ENCODE measurements around the gene CSTF1.

Gene CSTF1

DNA sequence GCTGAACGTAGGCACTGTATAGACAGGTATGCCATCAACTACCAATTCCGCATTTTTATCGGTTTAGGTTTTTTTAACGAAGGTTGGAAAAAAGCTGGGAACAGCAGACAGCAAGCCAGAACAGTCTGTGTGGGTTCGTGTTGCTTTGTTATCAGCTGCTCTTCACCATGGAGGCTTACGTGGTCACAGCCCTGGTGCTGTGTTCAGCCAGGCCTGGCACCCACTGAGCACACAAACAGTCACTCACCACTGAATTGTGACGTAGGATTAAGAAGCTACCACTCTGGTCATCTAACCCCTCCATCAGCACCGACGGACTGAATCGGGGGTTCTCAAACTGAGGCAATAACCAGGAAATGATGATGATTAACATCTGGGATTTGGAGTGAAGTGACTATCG lies 20.5 kb upstream of the CSTF1 start:
- no peaks in the 10 kb centered on the region for H3K9me3 ChIP-seq (ENCODE audit: control insufficient read depth, insufficient read depth, low read depth, low read length)
- H3K27me3 ChIP-seq (ENCODE audit: control insufficient read depth, insufficient read depth, low read length): no peaks in the 10 kb centered on the region
- H3K4me3 ChIP-seq (ENCODE audit: low read depth, low read length): no peak overlapping the region
- no peak overlapping the region for H3K27ac ChIP-seq (ENCODE audit: low read depth, low read length)
- H3K9ac ChIP-seq (ENCODE audit: low read length): no peak overlapping the region
- H3K4me1 ChIP-seq (ENCODE audit: control insufficient read depth, insufficient read depth, low read length): no peaks in the 10 kb centered on the region
- peaks cover 90% of the 10 kb centered on the region for H3K36me3 ChIP-seq (ENCODE audit: control insufficient read depth, insufficient read depth, low read length)

DNA sequence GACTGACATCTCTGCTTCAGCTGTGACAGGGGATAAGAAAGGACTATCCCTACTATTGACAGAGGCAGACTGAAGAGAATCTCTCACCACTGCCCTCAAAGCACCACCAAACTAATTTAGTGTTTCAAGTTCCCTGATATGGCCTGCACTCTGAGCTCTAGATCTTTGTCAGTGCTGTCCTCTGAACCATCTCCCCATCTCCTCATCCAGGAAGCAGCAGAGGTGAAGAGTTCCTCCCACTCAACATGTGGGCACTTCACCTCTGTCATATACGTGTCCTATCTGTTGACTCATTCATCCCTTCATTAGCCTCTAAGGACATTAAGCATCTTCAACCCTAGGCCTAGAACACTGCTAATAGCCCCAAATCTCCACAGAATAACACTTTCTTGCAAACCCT lies 19.6 kb upstream of the CSTF1 start:
- Histone ChIP-seq H3K9me3 (ENCODE audit: control insufficient read depth, insufficient read depth, low read depth, low read length) (no peaks in the 10 kb centered on the region), H3K27ac (ENCODE audit: low read depth, low read length) (no peak overlapping the region), H3K4me3 (ENCODE audit: low read depth, low read length) (no peak overlapping the region), H3K36me3 (ENCODE audit: control insufficient read depth, insufficient read depth, low read length) (peaks cover 91% of the 10 kb centered on the region), H3K27me3 (ENCODE audit: control insufficient read depth, insufficient read depth, low read length) (no peaks in the 10 kb centered on the region), H3K9ac (ENCODE audit: low read length) (no peak overlapping the region), H3K4me1 (ENCODE audit: control insufficient read depth, insufficient read depth, low read length) (no peaks in the 10 kb centered on the region)

DNA sequence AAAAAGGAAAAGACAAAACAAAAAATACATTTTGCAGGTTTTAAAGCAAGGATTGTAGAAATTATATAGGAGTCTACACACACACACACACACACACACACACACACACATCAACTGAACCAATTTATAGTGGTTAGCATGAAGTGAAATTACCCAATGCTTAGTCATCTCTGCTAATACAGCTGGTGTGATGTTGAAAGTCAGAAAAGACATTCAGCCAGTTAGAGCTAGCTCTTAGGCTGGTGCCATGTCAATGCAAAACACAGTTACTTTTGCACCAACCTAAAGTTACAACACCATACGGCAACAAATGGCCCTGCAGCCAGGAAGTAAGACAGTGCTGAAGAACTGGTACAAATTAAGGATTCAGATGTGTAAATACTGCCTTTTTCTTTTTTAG lies 18.5 kb upstream of the CSTF1 start:
- H3K4me1 ChIP-seq (ENCODE audit: control insufficient read depth, insufficient read depth, low read length): no peaks in the 10 kb centered on the region
- peaks cover 96% of the 10 kb centered on the region for H3K36me3 ChIP-seq (ENCODE audit: control insufficient read depth, insufficient read depth, low read length)
- no peak overlapping the region for H3K27ac ChIP-seq (ENCODE audit: low read depth, low read length)
- H3K9me3 ChIP-seq (ENCODE audit: control insufficient read depth, insufficient read depth, low read depth, low read length): no peaks in the 10 kb centered on the region
- no peak overlapping the region for H3K4me3 ChIP-seq (ENCODE audit: low read depth, low read length)
- H3K27me3 ChIP-seq (ENCODE audit: control insufficient read depth, insufficient read depth, low read length): no peaks in the 10 kb centered on the region
- no peak overlapping the region for H3K9ac ChIP-seq (ENCODE audit: low read length)

DNA sequence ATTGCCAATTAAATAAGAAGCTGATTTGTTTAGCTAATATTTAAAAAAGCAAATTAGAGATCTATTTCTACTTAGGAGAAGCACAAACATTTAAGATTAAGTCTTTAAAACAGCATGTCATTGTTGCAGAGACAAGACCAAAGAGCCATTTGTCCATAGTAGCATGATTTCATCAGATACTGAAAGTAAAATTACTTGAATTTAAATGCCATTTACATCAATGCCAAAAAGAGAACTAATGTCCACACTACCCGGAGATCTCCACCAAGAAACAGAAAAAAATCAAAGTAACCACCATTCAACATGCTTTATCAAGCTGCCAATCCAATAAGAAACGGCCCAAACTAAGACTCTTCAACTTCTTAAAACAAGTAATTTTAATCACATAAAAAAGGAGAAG lies 16.1 kb upstream of the CSTF1 start:
- Histone ChIP-seq H3K4me1 (ENCODE audit: control insufficient read depth, insufficient read depth, low read length) (no peaks in the 10 kb centered on the region), H3K27ac (ENCODE audit: low read depth, low read length) (no peak overlapping the region), H3K27me3 (ENCODE audit: control insufficient read depth, insufficient read depth, low read length) (no peaks in the 10 kb centered on the region), H3K4me3 (ENCODE audit: low read depth, low read length) (no peak overlapping the region), H3K36me3 (ENCODE audit: control insufficient read depth, insufficient read depth, low read length) (peaks cover 97% of the 10 kb centered on the region), H3K9me3 (ENCODE audit: control insufficient read depth, insufficient read depth, low read depth, low read length) (no peaks in the 10 kb centered on the region), H3K9ac (ENCODE audit: low read length) (no peak overlapping the region)

DNA sequence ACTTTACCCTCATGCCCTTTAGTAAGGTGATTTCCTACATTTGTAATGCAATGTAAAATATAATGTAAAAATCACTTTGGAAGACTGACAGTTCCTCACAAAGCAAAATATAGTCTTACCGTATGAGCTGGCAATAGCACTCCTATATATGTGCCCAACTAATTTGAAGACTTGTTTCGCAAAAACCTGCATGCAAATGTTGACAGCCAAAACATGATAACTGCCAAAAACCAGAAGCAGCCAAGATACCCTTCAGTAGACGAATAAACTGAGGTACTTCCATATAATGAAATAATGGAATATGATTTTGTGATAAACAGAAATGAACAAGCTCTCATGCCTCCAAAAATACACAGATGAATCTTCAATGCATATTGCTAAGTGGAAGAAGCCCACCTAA lies 14.1 kb upstream of the CSTF1 start:
- no peaks in the 10 kb centered on the region for H3K27me3 ChIP-seq (ENCODE audit: control insufficient read depth, insufficient read depth, low read length)
- no peak overlapping the region for H3K27ac ChIP-seq (ENCODE audit: low read depth, low read length)
- H3K4me3 ChIP-seq (ENCODE audit: low read depth, low read length): no peak overlapping the region
- H3K4me1 ChIP-seq (ENCODE audit: control insufficient read depth, insufficient read depth, low read length): peaks cover 7% of the 10 kb centered on the region; the same call in 1 of the 2 replicates
- no peaks in the 10 kb centered on the region for H3K9me3 ChIP-seq (ENCODE audit: control insufficient read depth, insufficient read depth, low read depth, low read length)
- peaks cover 97% of the 10 kb centered on the region for H3K36me3 ChIP-seq (ENCODE audit: control insufficient read depth, insufficient read depth, low read length)
- H3K9ac ChIP-seq (ENCODE audit: low read length): no peak overlapping the region

DNA sequence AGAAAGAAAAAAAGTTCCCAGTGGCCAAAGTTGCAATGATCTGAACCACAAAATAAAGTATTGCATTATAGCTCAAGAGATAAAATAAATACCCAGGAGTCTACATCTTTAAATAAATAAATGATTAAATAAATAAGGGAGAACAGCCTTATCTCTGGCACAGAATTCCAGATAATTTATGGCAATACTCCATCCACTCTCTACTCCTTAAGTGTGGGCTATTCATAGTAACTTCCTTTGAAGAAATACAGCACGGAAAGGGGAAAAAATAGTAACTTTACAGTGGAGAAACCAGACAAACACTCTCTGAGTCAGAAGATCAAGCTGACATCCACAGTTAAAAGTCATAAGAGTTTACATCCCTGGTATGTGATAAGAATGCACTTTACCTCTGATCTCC lies 12.1 kb upstream of the CSTF1 start:
- Histone ChIP-seq H3K9ac (ENCODE audit: low read length) (no peak overlapping the region), H3K36me3 (ENCODE audit: control insufficient read depth, insufficient read depth, low read length) (peaks cover 98% of the 10 kb centered on the region), H3K9me3 (ENCODE audit: control insufficient read depth, insufficient read depth, low read depth, low read length) (no peaks in the 10 kb centered on the region), H3K27ac (ENCODE audit: low read depth, low read length) (no peak overlapping the region), H3K27me3 (ENCODE audit: control insufficient read depth, insufficient read depth, low read length) (no peaks in the 10 kb centered on the region), H3K4me3 (ENCODE audit: low read depth, low read length) (no peak overlapping the region), H3K4me1 (ENCODE audit: control insufficient read depth, insufficient read depth, low read length) (peaks cover 8% of the 10 kb centered on the region; the same call in 1 of the 2 replicates)

DNA sequence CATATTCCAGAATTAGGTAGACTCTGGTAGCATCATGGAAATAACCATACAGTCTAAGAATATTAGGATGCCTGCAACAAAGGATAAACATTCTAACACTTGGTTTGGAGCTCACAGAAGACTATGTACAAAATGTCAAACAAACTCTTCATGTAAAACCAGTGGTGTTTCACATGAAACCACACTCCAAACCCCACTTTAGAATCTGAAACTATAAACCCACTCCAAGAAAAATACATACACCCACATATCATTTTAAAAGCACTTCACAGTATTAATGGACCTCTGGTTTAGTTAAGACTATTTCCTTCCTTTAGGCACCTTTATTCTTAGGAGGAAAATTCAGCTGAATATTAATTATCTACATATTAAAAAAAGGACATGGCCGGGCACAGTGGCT lies 10.9 kb upstream of the CSTF1 start:
- no peak overlapping the region for H3K4me3 ChIP-seq (ENCODE audit: low read depth, low read length)
- H3K27ac ChIP-seq (ENCODE audit: low read depth, low read length): no peak overlapping the region
- no peaks in the 10 kb centered on the region for H3K9me3 ChIP-seq (ENCODE audit: control insufficient read depth, insufficient read depth, low read depth, low read length)
- peaks cover 97% of the 10 kb centered on the region for H3K36me3 ChIP-seq (ENCODE audit: control insufficient read depth, insufficient read depth, low read length)
- no peak overlapping the region for H3K9ac ChIP-seq (ENCODE audit: low read length)
- H3K27me3 ChIP-seq (ENCODE audit: control insufficient read depth, insufficient read depth, low read length): no peaks in the 10 kb centered on the region
- peaks cover 8% of the 10 kb centered on the region; the same call in 1 of the 2 replicates for H3K4me1 ChIP-seq (ENCODE audit: control insufficient read depth, insufficient read depth, low read length)

DNA sequence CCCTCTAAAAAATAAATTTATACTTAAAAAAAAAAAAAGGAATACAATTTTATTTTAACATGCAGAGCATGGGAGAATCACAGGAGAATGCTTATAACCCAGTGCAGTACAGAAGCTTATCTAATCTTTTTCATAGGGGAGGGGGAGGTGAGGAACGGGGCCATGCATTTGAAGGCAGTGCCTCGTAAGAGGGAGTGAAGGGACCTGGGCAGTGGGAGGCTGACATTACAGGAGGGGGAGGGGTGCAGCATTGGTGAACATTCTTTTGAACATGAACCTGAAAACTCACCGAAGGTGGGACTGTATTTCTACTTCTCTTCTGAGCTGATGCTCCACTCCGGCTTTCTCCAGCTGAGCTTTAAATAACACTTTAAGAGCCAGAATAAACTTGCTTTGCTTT lies 9.7 kb upstream of the CSTF1 start:
- Histone ChIP-seq H3K9me3 (ENCODE audit: control insufficient read depth, insufficient read depth, low read depth, low read length) (no peaks in the 10 kb centered on the region), H3K27ac (ENCODE audit: low read depth, low read length) (no peak overlapping the region), H3K9ac (ENCODE audit: low read length) (no peak overlapping the region), H3K4me3 (ENCODE audit: low read depth, low read length) (no peak overlapping the region), H3K4me1 (ENCODE audit: control insufficient read depth, insufficient read depth, low read length) (peaks cover 8% of the 10 kb centered on the region; the same call in 1 of the 2 replicates), H3K27me3 (ENCODE audit: control insufficient read depth, insufficient read depth, low read length) (no peaks in the 10 kb centered on the region), H3K36me3 (ENCODE audit: control insufficient read depth, insufficient read depth, low read length) (peaks cover 96% of the 10 kb centered on the region)

DNA sequence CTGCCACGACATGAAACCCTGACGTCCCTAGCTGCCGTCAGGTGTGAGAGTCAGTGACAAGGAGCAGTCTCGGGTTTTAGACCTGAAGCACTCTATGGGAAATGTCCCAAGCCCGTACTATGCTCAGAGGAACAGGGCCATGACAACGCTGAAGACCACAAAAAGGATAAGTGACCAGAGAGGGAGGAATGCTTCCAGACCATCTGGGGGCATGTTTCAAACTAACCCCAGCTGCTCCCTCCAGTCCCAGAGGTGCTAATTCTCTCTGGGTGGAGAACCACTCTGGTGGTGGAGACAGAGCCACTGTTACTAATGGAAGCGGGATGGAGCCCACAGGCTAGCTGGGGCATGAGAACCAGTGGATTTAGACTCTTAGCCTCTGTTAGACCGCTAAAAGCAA lies 9.1 kb upstream of the CSTF1 start:
- H3K36me3 ChIP-seq (ENCODE audit: control insufficient read depth, insufficient read depth, low read length): peaks cover 96% of the 10 kb centered on the region
- no peaks in the 10 kb centered on the region for H3K27me3 ChIP-seq (ENCODE audit: control insufficient read depth, insufficient read depth, low read length)
- H3K9me3 ChIP-seq (ENCODE audit: control insufficient read depth, insufficient read depth, low read depth, low read length): no peaks in the 10 kb centered on the region
- H3K27ac ChIP-seq (ENCODE audit: low read depth, low read length): no peak overlapping the region
- peaks cover 8% of the 10 kb centered on the region; the same call in 1 of the 2 replicates for H3K4me1 ChIP-seq (ENCODE audit: control insufficient read depth, insufficient read depth, low read length)
- no peak overlapping the region for H3K4me3 ChIP-seq (ENCODE audit: low read depth, low read length)
- no peak overlapping the region for H3K9ac ChIP-seq (ENCODE audit: low read length)

DNA sequence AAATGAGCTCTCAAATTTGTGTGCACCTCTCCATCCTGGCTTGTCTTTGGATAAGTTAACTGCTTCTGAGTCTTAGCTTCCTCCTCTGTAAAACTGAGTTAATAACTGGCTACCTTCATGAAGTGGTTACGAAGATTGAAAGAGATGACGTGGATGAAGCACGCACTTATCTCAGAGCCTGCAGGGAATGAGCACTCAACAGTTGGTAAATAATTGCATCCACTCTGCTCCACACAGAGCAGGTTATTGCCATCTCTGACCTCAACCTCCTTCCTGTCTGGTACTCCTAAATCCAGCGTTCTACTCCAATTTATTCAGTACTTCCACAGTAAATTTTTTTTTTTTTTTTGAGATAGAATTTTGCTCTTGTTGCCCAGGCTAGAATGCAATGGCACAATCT lies 7.3 kb upstream of the CSTF1 start:
- Histone ChIP-seq H3K27ac (ENCODE audit: low read depth, low read length) (no peak overlapping the region), H3K27me3 (ENCODE audit: control insufficient read depth, insufficient read depth, low read length) (no peaks in the 10 kb centered on the region), H3K4me1 (ENCODE audit: control insufficient read depth, insufficient read depth, low read length) (peaks cover 8% of the 10 kb centered on the region; the same call in 1 of the 2 replicates), H3K9me3 (ENCODE audit: control insufficient read depth, insufficient read depth, low read depth, low read length) (no peaks in the 10 kb centered on the region), H3K9ac (ENCODE audit: low read length) (no peak overlapping the region), H3K4me3 (ENCODE audit: low read depth, low read length) (no peak overlapping the region), H3K36me3 (ENCODE audit: control insufficient read depth, insufficient read depth, low read length) (peaks cover 96% of the 10 kb centered on the region)

DNA sequence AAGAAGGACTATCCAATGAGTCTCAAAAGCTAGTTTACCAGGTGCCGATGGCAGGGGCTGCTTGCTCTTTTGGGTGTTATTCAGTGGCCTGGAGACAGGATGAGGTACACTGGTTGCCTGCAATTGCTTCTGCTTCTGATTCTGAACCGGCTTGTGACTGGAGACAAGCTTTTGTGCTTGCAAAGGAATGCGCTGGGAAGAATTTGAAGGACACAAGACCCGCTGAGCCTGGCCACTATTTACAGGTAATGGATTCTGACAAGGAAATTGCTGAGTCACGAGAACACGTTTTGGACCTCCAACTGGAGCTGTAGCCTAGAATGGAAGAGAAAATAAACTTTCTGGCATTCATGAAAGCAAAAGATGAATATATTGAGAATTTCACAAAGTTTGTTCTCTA lies 6.2 kb upstream of the CSTF1 start:
- Histone ChIP-seq H3K27me3 (ENCODE audit: control insufficient read depth, insufficient read depth, low read length) (no peaks in the 10 kb centered on the region), H3K9ac (ENCODE audit: low read length) (no peak overlapping the region), H3K36me3 (ENCODE audit: control insufficient read depth, insufficient read depth, low read length) (peaks cover 86% of the 10 kb centered on the region), H3K4me3 (ENCODE audit: low read depth, low read length) (no peak overlapping the region), H3K27ac (ENCODE audit: low read depth, low read length) (no peak overlapping the region), H3K4me1 (ENCODE audit: control insufficient read depth, insufficient read depth, low read length) (peaks cover 11% of the 10 kb centered on the region; the same call in 1 of the 2 replicates), H3K9me3 (ENCODE audit: control insufficient read depth, insufficient read depth, low read depth, low read length) (no peaks in the 10 kb centered on the region)

DNA sequence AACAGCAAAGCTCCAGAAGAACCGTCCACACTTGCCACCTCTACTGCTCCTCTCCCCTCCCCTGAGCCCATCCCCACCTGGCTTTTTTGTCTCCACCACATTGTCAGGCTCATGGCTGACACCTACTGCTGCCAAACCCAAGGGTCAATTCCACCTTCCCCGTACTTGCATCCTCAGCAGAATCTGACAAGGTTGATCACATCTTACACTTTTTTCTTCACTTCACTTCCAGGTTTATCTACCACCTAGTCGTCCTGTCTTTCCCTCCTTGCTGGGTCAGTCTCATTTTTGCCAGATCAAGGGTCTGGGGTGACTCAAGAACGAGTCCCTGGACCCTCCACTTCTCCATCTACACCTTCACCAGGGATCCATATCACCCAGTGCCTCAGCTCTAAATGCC lies 3.6 kb upstream of the CSTF1 start:
- Histone ChIP-seq H3K9me3 (ENCODE audit: control insufficient read depth, insufficient read depth, low read depth, low read length) (no peaks in the 10 kb centered on the region), H3K4me1 (ENCODE audit: control insufficient read depth, insufficient read depth, low read length) (0 out of 2 replicates have a peak, but pooled peaks cover 6% of the 10 kb centered on the region), H3K9ac (ENCODE audit: low read length) (no peak overlapping the region), H3K36me3 (ENCODE audit: control insufficient read depth, insufficient read depth, low read length) (peaks cover 60% of the 10 kb centered on the region), H3K27me3 (ENCODE audit: control insufficient read depth, insufficient read depth, low read length) (no peaks in the 10 kb centered on the region), H3K27ac (ENCODE audit: low read depth, low read length) (no peak overlapping the region), H3K4me3 (ENCODE audit: low read depth, low read length) (no peak overlapping the region)

Measured in HUES6 (cell line).